ACHN (cell line): ENCODE data around the gene PICALM.

Source experiments
- DNase-seq: peaks from one replicate; pipeline ENCODE4 v3.0.0-alpha.2; 2015
- in situ Hi-C: cut with HindIII; loops from 2 replicates; pipeline ENCODE4 v1.10.0; 2017; ENCODE audit warnings: low sequenced_read_pairs, low pct_ligation_motif_present, low pct_unique_long_range_greater_than_20kb

PICALM gene

GRCh38 chr11:86060544-86060943 is 8.3 kb downstream of the PICALM start:
- in situ Hi-C loops = no loop called here

GRCh38 chr11:86058360-86058759 is 10.5 kb downstream of the PICALM start:
- in situ Hi-C loops = no loop called here
- DNase-seq = no peak

More at GRCh38 chr11:86060544-86060943, 8.3 kb downstream of the PICALM start:
- DNase-seq = no peak

GRCh38 chr11:86056351-86056854 is 12.5 kb downstream of the PICALM start:
- no peak for DNase-seq

DNA sequence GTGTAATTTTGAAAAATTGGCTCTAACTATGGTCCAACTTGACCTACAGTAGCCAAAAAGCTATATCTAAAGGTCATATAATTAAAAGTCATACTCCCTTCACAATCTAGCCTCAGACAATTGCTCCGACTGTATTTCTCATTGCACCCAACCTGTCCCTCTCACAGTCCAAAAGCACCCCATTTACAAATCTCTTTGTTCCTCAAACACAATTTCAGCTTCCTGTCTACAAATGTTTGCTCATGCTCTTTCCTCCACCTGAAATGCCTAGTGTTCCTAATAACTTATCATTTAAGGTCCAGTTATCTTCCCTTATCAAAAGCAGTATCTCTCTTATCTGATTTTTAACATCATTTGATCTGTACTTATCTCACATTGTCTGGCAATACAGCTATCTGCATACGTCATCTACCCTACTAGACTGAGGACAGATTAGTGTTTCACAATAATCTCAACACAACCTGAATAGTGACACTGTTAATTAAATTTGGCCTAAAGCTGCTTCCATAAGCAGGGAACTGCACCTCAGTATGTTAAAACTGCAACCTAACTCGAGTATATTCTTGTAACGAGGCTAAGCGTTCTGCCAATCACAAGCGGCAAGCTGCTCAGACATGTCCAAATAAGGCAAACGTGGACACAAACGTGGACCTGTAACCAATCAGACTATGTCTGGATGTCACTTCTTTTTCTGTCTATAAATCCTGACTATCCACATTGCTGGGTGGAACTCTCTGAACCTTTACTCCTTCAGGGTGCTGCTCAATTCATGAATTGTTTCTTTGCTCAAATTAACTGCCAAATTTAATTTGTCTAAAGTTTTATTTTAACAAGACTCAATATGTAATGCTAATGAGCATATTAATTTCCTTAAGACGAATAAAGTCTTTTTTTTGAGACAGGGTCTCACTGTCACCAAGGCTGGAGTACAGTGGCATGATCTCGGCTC is 15.9 kb downstream of the PICALM start:
- in situ Hi-C loops = no loop called here
- no peak for DNase-seq

More at GRCh38 chr11:86056351-86056854, 12.5 kb downstream of the PICALM start:
- in situ Hi-C loops = no loop called here

GRCh38 chr11:86050196-86050709 is 18.6 kb downstream of the PICALM start:
- no peak for DNase-seq
- in situ Hi-C loops = no loop called here

GRCh38 chr11:86047275-86047991 is 21.5 kb downstream of the PICALM start:
- in situ Hi-C loops = no loop called here
- no peak for DNase-seq

- DNase-seq = no peak
- in situ Hi-C loops = no loop called here
These were observed 22.8 kb downstream of the PICALM start for GRCh38 chr11:86046116-86046515.

- no peak for DNase-seq
- in situ Hi-C loops = no loop called here
These were observed 24.9 kb downstream of the PICALM start for GRCh38 chr11:86043765-86044503.

GRCh38 chr11:86041975-86042378 is 26.9 kb downstream of the PICALM start:
- in situ Hi-C loops = no loop called here
- DNase-seq = peak; percentile 89

GRCh38 chr11:86040919-86041850 is 27.7 kb downstream of the PICALM start:
- in situ Hi-C loops = no loop called here
- DNase-seq = no peak

GRCh38 chr11:86039094-86039493 is 29.8 kb downstream of the PICALM start:
- in situ Hi-C loops = no loop called here
- no peak for DNase-seq

DNA sequence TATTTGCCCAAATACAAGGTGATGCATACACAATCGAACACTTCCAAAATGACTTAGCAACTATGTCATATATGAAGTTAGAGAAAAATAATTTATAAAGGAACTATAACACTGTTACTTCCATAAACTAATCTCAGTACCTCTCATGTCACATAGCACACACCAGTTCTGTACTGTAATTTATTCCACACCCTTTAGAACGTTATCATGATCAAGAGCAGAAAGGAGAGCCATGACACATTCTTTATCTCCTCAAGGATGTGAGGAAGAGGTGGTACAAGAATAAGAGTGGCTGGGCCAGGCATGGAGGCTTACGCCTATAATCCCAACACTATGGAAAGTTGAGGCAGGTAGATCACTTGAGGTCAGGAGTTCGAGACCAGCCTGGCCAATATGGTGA is 31.1 kb downstream of the PICALM start:
- in situ Hi-C loops = no loop called here
- no peak for DNase-seq

- in situ Hi-C loops = no loop called here
- no peak for DNase-seq
These were observed 33.0 kb downstream of the PICALM start for GRCh38 chr11:86035920-86036319.

DNA sequence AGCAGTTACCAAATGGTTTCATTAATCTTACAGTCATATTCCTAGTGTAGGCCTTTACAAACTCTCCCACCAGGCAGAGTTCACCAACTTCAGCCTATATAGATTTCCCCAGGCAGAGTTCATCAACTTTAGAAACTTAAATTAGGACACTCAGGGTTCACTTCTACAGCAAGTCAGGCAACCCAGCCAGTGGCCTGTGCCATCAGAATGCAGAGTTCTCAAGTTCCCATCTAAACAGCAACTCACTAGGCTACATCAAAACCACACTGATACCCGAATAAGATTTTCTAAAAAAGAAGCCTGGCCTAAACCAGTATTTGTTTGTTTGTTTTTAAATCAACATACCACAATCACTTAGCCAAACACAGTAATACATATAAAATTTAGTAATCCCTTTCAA is 33.7 kb downstream of the PICALM start:
- in situ Hi-C loops = no loop called here
- DNase-seq = no peak

GRCh38 chr11:86034710-86035109 is 34.2 kb downstream of the PICALM start:
- in situ Hi-C loops = no loop called here
- DNase-seq = no peak

DNA sequence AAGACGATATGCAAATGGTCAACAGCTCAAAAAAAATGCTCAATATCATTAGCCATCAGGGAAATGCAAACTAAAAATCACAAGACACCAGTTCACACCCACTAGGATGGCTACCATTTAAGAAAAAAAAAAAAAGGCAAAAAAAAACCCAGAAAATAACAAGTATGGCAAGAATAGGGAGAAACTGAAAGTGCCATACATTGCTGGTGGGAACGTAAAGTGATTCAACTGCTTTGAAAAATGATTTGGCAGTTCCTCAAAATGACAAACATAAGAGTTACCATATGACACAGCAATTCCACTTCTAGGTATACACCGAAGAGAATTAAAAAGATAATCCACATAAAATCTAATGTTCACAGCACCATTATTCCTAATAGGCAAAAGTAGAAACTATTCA is 47.5 kb downstream of the PICALM start:
- DNase-seq = no peak
- in situ Hi-C loops = no loop called here

GRCh38 chr11:86018249-86018648 is 50.6 kb downstream of the PICALM start:
- in situ Hi-C loops = no loop called here
- no peak for DNase-seq

DNA sequence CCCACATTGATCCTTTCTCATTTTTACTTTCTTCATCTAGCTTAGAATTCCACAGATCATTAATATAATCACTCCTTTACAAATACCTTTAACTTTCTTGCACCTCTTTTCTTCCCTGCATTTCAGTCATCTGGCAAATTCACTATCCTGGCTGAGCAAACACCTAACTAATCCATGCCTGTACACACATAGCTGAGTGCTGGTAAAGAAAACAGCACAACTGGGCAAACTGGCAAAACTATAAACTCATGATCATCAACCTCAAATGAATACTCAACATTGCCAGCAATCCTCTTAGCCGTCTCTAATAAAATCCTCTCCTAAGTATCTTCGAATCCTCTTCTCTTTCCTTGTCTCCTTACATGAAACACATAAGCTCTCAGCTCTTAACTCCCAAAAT is 52.4 kb downstream of the PICALM start:
- DNase-seq = no peak
- in situ Hi-C loops = no loop called here
